SK-N-MC (cell line): ENCODE measurements around the gene DONSON.

Source experiments
- EZH2 ChIP-seq: fragments of 200-600 bp; sonication (generic); IDR thresholded peaks from one replicate; pipeline ENCODE4 v1.6.1; 2017; ENCODE audit warnings: antibody characterized with exemption
- POLR2AphosphoS5 ChIP-seq: IDR thresholded peaks from 2 replicates; pipeline ENCODE4 v1.6.1; 2012; ENCODE audit warnings: mild to moderate bottlenecking, low read depth, low read length, borderline replicate concordance

DNA sequence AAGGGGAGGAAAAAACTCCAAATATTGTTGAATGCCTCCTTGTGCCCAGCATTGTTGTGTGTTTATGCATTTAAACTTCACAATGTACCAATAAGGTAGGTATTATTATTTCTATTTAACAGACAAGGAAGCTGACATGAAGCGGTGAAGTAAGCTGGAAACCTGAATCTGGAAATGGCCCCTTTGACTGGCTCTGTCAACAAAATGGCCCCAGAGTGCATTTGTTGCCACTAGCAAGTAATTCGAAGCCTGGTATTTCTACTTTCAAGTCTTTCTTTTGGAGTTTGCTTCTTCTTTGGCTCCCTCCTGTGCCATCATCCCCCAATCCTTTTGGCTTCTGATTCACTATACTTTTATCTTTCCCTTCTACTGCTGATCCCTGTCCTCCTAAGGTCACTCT lies 29.9 kb upstream of the DONSON start:
- no peak for TF ChIP-seq EZH2
- no peak for TF ChIP-seq POLR2AphosphoS5
